HT1080 (cell line): ENCODE results near the gene SHISAL2A. TPM values are rescaled to one million over a fixed set of nuclear protein-coding genes. Genes with fewer than 3 reads are reported as not detected.

Source experiments
- DNase-seq: peaks from one replicate; pipeline ENCODE4 v3.0.0-alpha.2; 2015; ENCODE audit warnings: low read depth
- total RNA-seq: library from RNA; depleted of rRNA; stranded (reverse); fragments of >200 nt; shearing (Covaris generic); gene quantifications from 2 replicates; pipeline ENCODE4 v1.2.3, GENCODE V29; 2014

SHISAL2A gene
- total RNA-seq, 1 experiment from 2014 or later: not detected

DNA sequence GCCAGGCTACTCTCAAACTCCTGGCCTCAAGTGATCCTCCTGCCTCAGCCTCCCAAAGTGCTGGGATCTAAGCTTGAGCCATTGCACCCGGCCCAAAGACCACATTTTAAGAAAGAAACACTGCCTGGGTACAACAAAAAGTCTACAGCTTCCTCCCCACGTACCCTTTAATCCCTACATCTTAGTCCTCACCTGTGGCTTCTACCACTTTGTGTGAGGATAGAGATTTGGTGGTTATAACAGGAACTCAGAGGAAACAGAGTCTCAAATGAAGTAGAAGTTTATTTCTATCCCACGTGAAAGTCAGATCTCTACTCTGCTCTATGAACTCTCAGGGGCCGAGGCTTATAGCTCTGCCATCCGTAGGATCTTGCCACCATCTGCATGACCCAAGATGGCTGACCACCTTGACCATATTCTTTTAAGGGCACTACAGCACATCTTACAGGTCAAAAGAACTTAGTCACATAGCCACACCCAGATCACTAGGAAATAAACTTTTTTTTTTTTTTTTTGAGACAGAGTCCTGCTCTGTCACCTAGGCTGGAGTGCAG is 17.4 kb upstream of the SHISAL2A start:
- no peak for DNase-seq

DNA sequence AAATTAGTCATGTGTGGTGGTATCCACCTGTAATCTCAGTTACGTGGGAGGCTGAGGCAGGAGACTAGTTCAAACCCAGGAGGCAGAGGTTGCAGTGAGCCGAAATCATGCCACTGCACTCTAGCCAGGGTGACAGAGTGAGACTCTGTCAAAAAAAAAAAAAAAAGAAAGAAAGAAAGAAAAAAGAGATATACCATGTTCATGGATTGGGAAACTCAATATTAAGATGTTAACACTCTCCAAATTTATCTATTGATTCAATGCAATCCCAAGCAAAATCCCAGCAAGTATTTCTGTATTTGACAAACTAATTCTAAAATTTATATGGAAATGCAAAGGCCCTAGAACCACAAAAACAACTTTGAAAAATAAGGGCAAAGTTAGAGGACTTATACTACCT is 11.0 kb upstream of the SHISAL2A start:
- DNase-seq: no peak

DNA sequence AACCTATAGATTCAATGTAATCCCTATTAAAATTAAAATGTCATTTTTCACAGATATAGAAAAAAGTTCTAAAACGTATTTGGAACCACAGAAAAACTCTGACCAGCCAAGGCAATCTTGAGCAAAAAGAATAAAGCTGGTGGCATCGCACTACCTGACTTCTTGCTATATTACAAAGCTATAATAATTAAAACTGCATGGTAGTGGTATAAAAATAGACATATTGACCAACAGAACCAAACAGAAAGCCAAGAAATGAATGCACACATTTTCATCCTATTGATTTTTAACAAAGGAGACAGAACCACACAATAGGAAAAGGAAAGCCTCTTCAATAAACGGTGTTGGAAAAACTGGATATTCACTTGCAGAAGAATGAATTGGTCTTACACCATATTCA is 9.2 kb upstream of the SHISAL2A start:
- DNase-seq: no peak

DNA sequence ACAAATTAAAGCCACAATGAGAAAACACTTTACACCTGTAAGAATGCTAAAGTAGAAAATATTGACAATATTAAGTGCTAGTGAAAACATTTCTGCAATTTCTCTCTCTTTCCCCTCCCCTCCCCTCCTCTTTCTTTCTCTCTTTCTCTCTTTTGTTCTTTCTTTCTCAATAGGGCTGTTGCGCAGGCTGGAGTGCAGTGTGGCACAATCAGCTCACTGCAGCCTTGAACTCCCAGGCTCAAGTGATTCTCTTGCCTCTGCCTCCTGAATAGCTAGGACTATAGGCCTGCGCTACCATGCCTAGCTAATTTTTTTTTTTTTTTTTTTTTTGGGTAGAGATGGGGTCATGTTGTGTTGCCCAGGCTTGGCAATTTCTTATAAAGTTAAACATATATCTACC is 5.9 kb upstream of the SHISAL2A start:
- DNase-seq: no peak

DNA sequence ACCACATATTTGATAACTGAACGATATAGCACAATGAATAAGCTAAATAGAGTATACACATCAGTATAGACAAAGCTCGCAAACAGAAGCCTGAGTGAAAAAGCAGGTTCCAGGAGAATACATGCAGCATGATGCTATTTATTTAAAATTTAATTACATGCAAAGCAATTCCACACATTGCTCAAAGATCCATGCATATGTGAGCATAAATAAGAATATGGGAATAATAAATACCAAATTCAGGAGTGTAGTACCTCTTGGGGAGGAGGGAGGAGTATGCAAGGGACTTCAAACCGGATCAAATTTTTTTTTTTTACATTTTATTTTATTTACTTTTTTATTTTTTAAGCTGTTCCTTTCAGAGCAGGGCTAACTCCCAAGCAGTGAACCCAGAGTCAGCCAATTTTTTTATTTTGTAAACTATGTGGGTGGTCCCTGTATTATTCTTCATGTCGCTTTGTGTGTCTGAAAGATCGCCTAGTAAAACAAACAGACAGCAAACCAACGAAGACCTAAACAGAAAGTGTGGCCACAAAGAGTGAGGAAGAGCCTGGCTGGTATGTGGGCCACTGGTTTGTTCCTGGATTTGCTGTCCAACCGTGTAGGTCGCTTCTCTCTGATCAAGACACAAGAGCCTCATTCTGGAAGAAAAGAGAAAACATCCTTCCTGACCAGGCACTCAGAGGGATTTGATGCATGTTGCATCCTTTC is 4.2 kb upstream of the SHISAL2A start:
- peak; percentile 7 for DNase-seq

DNA sequence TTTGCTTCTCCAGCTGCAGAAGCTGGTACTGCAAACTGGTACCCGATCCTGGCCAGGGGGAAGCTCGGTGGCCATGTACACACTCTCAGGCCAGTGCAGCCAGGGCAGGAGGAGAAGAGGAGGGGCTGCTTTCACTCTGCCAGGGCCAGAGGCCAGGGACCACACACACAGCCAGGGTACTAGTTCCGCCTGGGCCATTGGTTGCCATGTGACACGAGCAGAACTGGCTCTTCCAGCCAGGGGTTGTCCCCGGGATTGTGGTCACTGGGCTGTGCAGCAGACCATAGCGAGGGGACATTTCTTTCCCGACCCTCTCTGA is 3.7 kb upstream of the SHISAL2A start:
- DNase-seq: peak; percentile 6

DNA sequence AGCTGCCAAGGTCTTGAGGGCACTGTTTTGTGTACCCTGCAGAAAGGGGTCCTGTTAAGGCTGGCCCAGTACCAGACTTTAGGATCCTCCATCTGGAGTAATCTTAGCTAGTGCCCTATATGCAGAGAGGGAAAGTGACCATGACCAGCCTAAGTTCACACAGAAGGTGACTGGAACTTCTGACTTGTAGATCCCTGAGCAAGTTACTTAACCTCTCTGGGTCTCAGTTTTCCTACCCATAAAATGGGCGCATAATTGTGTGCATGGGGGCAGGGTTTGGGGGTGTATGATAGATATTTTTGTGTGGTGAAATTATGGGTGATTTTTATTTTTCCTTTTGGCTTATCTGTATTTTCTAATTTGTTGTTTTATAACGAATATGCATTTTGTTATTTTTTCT is 3.3 kb upstream of the SHISAL2A start:
- no peak for DNase-seq

DNA sequence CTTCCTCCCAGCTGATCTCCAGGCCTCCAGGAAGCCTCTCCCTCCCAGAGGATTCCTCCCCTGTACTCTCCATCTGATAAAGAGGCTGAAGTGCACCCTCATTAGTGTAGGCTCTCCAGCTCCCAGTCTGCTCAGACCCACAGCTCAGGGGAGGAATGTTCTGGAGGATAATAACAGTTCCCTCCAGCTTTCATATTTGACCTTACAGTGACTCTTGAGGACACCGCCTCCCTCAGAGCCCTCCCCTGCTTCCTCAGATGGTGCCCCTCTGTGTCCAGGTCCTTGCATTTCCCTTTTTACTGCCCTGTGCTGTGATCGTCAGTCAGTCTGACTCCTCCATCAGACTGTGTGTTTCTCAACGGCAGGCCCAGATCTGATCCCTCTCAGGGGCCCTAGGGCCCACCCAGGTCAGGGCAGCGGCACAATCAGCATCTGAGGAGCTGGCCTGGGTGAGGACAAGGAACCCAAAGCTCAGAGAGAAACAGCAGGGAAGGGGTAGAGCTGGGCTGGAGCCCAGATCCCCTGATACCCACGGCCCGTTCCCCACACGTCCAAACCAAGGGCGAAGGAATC is 1.1 kb upstream of the SHISAL2A start:
- DNase-seq: no peak

DNA sequence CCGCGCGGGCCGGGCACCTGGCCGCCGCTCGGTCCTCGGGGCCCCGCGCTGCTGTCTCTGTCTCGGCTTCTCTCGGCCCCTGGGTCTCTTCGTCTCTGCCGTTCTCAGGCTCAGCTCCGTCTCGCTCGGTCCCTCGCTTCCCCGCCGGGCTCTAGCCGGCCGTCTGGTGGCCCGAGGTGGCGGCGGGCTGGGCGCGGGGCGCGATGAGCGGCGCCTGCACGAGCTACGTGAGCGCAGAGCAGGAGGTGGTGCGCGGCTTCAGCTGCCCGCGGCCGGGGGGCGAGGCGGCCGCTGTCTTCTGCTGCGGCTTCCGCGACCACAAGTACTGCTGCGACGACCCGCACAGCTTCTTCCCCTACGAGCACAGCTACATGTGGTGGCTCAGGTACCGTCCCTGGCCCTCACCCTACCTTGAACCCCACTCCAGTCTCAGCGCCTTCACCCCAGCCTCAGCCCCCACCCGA is 355 bp downstream of the SHISAL2A start:
- no peak for DNase-seq

DNA sequence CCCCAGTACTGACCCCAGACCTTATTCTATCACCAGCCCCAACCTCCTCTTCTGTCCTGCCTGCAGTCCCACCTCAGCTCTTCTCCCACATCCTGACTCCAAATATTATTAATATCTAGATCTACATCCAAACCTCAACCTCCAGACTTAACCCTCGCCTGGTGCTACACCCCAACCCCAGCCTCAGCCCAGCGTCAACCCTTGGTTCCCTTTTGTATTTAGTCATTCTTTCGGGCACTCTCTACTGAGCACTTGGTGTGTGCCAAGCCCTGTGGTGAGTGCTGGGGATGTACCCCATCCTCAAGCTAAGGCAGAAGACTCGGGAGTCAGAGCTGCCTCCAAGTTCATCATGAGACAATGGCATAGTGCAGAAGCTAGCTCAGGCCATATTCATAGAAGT is 1.1 kb downstream of the SHISAL2A start:
- DNase-seq: no peak

DNA sequence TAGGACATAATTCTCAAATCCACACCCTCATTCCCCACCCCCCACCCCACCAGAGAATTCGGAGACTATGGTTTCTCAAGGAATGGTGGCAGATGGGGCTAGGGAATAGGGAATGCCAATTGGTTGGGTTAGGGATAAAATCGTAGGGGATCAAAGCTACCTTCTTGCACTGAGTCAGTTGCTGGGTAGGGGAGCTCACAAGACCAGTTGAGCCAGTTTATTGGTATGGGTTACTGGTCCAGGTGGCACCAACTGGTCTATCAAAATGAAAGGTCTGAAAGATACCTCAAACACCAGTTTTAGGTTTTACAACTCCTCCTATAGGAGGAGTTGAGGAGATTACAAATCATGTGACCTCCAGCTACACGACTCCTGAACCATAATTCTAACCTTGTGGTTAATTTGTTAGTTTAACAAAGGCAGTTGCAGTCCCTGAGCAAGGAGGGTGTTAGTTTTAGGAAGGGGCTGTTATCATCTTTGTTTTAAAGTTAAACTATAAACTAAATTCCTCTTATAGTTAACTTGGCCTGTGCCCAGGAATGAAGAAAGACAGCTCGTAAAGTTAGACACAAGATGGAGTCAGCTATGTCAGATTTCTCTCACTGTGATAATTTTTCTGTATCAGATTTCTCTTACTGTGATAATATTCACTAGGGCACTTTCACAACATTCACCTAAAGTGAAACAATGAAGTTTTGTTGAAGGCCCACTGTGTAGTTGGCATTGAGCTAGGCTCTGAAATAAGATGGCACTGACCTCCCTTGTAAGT is 2.5 kb downstream of the SHISAL2A start:
- no peak for DNase-seq

DNA sequence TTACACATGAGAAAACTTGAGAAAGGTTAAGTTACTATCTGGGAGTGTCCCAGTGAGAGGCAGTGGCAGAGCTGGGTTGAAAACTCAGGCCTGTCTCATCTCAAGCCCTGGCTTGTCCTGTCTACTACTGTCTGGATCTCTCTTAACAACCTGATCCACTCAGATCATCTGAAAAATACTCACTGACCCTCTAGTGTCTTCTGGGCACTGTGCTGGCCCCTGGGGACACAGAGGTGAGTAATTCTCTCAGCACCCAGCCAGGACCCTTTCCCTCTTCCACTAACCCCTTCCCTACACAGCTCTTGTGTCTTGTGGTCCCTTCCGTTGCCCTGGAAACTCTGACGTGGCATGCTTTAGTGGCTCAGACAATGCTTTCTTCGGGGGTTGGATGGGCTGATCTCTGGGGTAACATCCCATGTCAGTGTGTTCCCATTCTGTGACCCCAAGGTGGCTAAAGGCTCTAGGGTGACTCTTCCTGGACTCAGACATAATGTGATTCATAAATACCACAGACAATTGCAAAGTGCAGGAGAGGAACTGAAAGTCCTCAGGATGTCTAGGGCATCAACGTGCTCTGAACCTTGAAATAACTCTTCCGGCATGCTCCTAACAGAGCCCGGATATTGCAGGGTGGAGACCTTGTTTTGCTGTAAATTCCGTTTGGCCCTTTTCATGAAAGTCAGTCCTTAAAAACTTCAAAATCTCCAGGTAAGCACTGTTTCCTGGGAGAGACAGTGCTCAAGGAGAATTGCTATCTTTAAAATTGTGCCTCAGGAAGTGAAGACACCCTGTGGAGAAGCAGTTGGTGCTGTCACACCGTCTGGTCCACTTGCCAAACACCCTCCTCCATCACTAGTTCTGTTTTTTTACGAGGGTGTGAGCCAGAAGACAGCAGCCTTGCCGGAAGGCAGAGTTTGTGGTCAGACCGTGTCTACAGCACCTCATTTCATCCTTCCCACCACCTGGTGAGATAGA is 4.0 kb downstream of the SHISAL2A start:
- DNase-seq: peak; percentile 11

DNA sequence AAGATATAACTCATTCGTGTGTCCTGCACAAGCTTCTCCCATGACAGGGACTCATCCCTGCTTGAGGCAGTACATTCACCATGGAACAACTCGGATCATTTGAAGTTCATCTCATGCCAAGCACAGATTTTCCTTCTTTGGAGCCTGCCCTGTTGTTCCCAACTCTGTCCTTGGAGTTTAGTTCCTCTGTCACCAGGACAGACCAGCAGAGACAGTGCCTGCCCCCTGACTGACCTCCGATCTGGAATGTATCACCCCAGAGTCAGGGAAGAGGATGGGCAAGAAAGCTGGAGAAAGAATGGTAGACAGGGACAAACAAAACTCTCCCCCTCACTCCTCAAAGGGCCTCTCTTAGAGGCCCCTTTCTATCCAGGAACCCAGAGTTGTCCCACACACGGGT is 5.0 kb downstream of the SHISAL2A start:
- no peak for DNase-seq

DNA sequence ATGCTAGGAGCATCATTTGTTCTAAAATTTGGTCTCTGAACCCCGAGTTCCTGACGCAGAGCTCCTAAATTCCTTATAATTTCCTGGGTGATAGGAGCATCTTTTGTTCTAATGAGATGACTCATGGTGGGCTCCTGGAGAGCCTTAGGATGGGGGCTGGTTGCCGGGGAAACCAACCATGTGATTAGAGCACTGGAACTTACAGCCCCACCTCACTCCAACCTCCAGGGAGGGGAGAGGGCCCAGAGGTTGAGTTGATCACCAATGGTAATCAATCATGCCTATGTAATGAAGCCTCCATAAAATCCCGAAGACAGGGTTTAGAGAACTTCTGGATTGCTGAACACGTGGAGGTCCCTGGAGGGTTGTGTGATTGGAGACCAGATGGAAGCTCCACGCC is 7.7 kb downstream of the SHISAL2A start:
- no peak for DNase-seq

DNA sequence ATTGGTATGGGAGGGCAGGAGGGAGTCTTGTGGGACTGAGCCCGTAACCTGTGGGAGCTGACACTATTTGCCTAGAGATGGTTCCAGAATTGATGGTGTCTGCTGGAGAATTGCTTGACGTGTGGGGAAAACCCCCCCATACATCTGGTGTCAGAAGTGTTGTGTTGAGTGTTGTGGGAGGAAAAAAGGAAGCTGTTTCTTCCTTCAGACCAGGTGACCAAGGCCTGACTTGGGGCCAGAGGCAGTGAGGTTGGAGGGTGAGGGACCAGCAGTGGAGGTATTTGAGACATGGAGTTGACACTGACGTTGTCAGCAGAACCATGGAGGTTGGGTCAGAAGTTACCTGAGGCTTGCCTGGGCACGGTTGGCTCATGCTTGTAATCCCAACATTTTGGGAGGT is 8.3 kb downstream of the SHISAL2A start:
- DNase-seq: no peak

DNA sequence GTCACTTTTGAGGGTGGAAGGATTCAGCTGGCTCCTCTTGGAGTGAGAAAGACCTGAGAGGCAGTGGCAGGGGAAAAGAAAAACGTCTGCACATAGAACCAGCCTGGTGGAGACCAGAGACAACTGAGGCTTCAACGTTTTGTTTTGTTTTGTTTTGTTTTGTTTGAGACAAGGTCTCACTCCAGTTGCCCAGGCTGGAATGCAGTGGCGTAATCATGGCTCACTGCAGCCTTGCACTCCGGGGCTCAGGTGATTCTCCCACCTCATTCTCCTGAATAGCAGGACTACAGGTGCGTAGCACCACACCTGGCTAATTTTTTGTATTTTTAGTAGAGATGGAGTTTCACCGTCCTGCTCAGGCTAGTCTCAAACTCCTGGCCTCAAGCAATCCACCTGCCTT is 12.3 kb downstream of the SHISAL2A start:
- DNase-seq: no peak

DNA sequence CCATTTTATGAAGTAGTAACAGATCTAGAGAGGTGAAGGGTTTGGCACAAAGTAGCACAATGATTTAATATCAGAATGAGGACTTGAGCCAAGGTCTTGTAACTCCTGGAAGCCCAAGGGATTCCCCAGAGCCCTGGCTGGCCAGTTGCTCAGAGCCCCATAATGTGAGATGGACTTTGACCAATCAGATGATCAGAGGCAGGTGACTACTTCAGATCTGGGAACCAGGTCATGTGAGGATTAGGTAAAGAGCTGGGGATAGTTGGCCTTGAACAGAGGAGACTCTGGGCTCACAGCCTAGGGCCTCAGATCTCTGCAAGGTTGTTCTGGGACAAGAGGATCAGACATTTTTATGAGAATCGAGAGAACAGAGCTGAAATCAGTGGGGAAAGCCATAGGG is 18.9 kb downstream of the SHISAL2A start:
- DNase-seq: no peak

DNA sequence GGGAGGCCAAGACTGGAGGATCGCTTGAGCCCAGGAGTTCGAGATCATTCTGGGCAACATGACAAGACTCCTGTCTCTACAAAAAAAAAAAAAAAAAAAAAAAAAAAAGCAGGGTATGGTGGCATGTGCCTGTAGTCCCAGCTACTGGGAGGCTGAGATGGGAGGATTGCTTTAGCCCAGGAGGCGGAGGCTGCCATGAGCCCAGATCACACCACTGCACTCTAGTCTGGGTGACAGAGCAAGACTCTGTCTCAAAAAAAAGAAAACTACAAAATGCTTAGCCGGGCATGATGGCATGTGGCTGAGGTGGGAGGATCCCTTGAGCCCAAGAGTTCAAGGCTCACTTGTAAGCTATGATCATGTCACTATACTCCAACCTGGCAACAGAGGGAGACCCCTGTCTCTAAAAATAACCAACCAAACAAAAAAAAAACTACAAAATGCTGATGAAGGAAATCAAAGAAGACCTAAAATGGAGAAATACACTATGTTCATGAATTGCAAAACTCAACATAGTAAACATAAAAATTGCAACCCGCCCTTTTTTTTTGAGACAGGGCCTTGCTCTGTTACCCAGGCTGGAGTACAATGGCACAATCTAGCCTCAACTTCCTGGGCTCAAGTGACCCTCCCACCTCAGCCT is 20.4 kb downstream of the SHISAL2A start:
- DNase-seq: no peak

DNA sequence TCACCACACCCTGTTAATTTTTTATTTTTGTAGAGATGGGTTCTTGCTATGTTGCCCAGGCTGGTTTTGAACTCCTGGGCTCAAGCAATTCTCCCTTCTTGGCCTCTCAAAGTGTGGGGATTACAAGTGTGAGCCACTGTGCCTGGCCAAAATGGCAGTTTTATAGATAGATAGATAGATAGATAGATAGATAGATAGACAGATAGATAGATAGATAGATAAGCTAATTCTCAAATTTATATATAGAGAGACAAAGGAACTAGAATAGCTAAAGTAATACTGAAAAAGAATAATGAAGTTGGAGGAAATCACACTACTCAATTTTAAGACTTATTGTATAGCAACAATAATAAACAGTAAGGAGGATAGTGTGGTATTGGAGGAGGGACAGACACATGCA is 21.1 kb downstream of the SHISAL2A start:
- DNase-seq: no peak

DNA sequence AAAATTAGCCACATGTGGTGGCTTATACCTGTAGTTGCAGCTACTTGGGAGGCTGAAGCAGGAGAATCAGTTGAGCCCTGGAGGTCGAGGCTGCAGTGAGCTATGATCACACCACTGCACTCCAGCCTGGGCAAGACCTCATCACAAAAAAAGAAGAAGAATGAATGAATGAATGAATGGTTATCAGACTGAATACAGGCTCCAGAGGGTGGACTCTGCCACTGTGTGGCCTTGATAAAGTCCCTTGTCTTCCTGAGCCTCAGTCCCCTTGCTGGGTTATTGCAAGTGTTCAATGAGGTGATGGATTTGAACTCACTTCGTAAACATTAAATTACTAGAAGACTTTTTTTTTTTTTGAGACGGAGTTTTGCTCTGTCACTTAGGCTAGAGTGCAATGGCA is 24.7 kb downstream of the SHISAL2A start:
- no peak for DNase-seq

DNA sequence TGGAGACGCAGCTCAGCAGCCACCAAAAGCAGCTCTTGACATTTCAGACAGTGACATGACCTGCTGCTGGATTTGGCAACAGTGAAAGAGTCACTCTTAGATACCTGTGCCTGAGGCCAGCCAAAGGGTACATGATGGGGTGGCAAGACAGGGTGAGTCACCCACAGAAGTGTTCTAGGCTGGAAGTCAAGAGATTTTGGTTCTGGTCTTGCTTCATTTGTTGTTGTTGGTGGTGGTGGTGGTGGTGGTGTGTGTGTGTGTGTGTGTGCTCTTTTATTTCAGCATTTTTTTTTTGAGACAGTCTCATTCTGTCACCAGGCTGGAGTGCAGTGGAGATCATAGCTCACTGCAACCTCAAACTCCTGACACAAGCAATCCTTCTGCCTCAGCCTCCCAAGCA is 25.8 kb downstream of the SHISAL2A start:
- no peak for DNase-seq
